Measurements from ENCODE around the gene OR2F1.
"Not testable (repeated sequence)": the region's sequence is repeated elsewhere in the genome, so short reads cannot be mapped to it uniquely, and the experiment has no call there.

The OR2F1 gene

GRCh38 chr7:144006029-144006691 is 51.5 kb downstream of the OR2F1 start:
- H3K4me3 ChIP-seq (ENCODE audit: low read length), result no peak overlapping the region
- no peak for TF ChIP-seq CTCF (IDR thresholded peaks at IDR 0.05; ENCODE audit: insufficient read depth, low read depth, low read length, missing control alignments)

GRCh38 chr7:144006692-144007042 is 52.0 kb downstream of the OR2F1 start:
- H3K4me3 ChIP-seq (ENCODE audit: low read length), result no peak overlapping the region
- no peak for TF ChIP-seq CTCF (IDR thresholded peaks at IDR 0.05; ENCODE audit: insufficient read depth, low read depth, low read length, missing control alignments)
- DNase-seq (ENCODE audit: low read depth), result no peak

More at GRCh38 chr7:144006029-144006691, 51.5 kb downstream of the OR2F1 start:
- DNase-seq (ENCODE audit: low read depth), result no peak

GRCh38 chr7:144009361-144009760 is 54.7 kb downstream of the OR2F1 start:
- TF ChIP-seq CTCF (IDR thresholded peaks at IDR 0.05; ENCODE audit: insufficient read depth, low read depth, low read length, missing control alignments), result no peak
- no peak for DNase-seq (ENCODE audit: low read depth)
- H3K4me3 ChIP-seq (ENCODE audit: low read length), result no peak overlapping the region

- DNase-seq (ENCODE audit: low read depth), result not testable (repeated sequence)
Measured at GRCh38 chr7:144010061-144010460, 55.4 kb downstream of the OR2F1 start.

GRCh38 chr7:144010821-144011220 is 56.2 kb downstream of the OR2F1 start:
- H3K4me3 ChIP-seq (ENCODE audit: low read length); DNase-seq (ENCODE audit: low read depth): not testable (repeated sequence)

More at GRCh38 chr7:144010061-144010460, 55.4 kb downstream of the OR2F1 start:
- not testable (repeated sequence) for H3K4me3 ChIP-seq (ENCODE audit: low read length)

GRCh38 chr7:144011458-144012230 is 57.0 kb downstream of the OR2F1 start:
- no peak for TF ChIP-seq CTCF (IDR thresholded peaks at IDR 0.05; ENCODE audit: insufficient read depth, low read depth, low read length, missing control alignments)
- H3K4me3 ChIP-seq (ENCODE audit: low read length), result no peak overlapping the region
- no peak for DNase-seq (ENCODE audit: low read depth)
